ENCODE results near the gene KLHL18. TPM values are rescaled to one million over a fixed set of nuclear protein-coding genes. Genes with fewer than 3 reads are reported as not detected.
"Not testable (repeated sequence)": the region's sequence is repeated elsewhere in the genome, so short reads cannot be mapped to it uniquely, and the experiment has no call there.

KLHL18 gene
- total RNA-seq, 1 donor from 2014 or later, result 41.8 TPM

- TF ChIP-seq CTCF (IDR thresholded peaks at IDR 0.05; ENCODE audit: unreplicated experiment), result no peak
- no peak overlapping the region for H3K27ac Mint-ChIP-seq (ENCODE audit: unreplicated experiment)
- peaks cover 26% of the 10 kb centered on the region for H3K4me1 Mint-ChIP-seq (ENCODE audit: unreplicated experiment)
- H3K27me3 Mint-ChIP-seq (ENCODE audit: unreplicated experiment), result peaks cover 31% of the 10 kb centered on the region
- H3K4me3 Mint-ChIP-seq (ENCODE audit: unreplicated experiment), result no peak overlapping the region
- peaks cover 21% of the 10 kb centered on the region for H3K36me3 Mint-ChIP-seq (ENCODE audit: low read depth, unreplicated experiment)
- H3K9me3 Mint-ChIP-seq (ENCODE audit: unreplicated experiment), result peaks cover 9% of the 10 kb centered on the region
- no peak for DNase-seq (ENCODE audit: low spot score)
These were observed 84.1 kb downstream of the KLHL18 start for GRCh38 chr3:47366833-47367232.

- H3K9me3 Mint-ChIP-seq (ENCODE audit: unreplicated experiment), result peaks cover 3% of the 10 kb centered on the region
- H3K27ac Mint-ChIP-seq (ENCODE audit: unreplicated experiment), result peak overlapping the region; percentile 67
- peaks cover 27% of the 10 kb centered on the region for H3K27me3 Mint-ChIP-seq (ENCODE audit: unreplicated experiment)
- H3K36me3 Mint-ChIP-seq (ENCODE audit: low read depth, unreplicated experiment), result peaks cover 16% of the 10 kb centered on the region
- H3K4me3 Mint-ChIP-seq (ENCODE audit: unreplicated experiment), result no peak overlapping the region
- TF ChIP-seq CTCF (IDR thresholded peaks at IDR 0.05; ENCODE audit: unreplicated experiment), result no peak
- no peak for DNase-seq (ENCODE audit: low spot score)
- peaks cover 25% of the 10 kb centered on the region for H3K4me1 Mint-ChIP-seq (ENCODE audit: unreplicated experiment)
These were observed 84.9 kb downstream of the KLHL18 start for GRCh38 chr3:47367631-47368030.

- peaks cover 15% of the 10 kb centered on the region for H3K27me3 Mint-ChIP-seq (ENCODE audit: unreplicated experiment)
- not testable (repeated sequence) for H3K36me3 Mint-ChIP-seq (ENCODE audit: low read depth, unreplicated experiment); H3K27ac Mint-ChIP-seq (ENCODE audit: unreplicated experiment); DNase-seq (ENCODE audit: low spot score); H3K4me3 Mint-ChIP-seq (ENCODE audit: unreplicated experiment); H3K9me3 Mint-ChIP-seq (ENCODE audit: unreplicated experiment)
- peaks cover 22% of the 10 kb centered on the region for H3K4me1 Mint-ChIP-seq (ENCODE audit: unreplicated experiment)
These were observed 87.3 kb downstream of the KLHL18 start for GRCh38 chr3:47370020-47370419.

GRCh38 chr3:47370887-47371697, 88.3 kb downstream of the KLHL18 start:
- Mint-ChIP-seq H3K36me3 (ENCODE audit: low read depth, unreplicated experiment) (peaks cover 8% of the 10 kb centered on the region), H3K9me3 (ENCODE audit: unreplicated experiment) (no peaks in the 10 kb centered on the region), H3K4me3 (ENCODE audit: unreplicated experiment) (no peak overlapping the region), H3K4me1 (ENCODE audit: unreplicated experiment) (peaks cover 19% of the 10 kb centered on the region), H3K27ac (ENCODE audit: unreplicated experiment) (no peak overlapping the region), H3K27me3 (ENCODE audit: unreplicated experiment) (peaks cover 9% of the 10 kb centered on the region)
- DNase-seq (ENCODE audit: low spot score), result peak; percentile 45
- peak; percentile 36 for TF ChIP-seq CTCF (IDR thresholded peaks at IDR 0.05; ENCODE audit: unreplicated experiment)

GRCh38 chr3:47374587-47374986, 91.8 kb downstream of the KLHL18 start:
- TF ChIP-seq CTCF (IDR thresholded peaks at IDR 0.05; ENCODE audit: unreplicated experiment), result no peak
- DNase-seq (ENCODE audit: low spot score), result no peak
- Mint-ChIP-seq H3K4me3 (ENCODE audit: unreplicated experiment) (no peak overlapping the region), H3K9me3 (ENCODE audit: unreplicated experiment) (no peaks in the 10 kb centered on the region), H3K27me3 (ENCODE audit: unreplicated experiment) (peaks cover 7% of the 10 kb centered on the region), H3K4me1 (ENCODE audit: unreplicated experiment) (peaks cover 14% of the 10 kb centered on the region), H3K36me3 (ENCODE audit: low read depth, unreplicated experiment) (peaks cover 9% of the 10 kb centered on the region), H3K27ac (ENCODE audit: unreplicated experiment) (no peak overlapping the region)
